ENCODE data around the gene BAIAP3.
"Not testable (repeated sequence)": the region's sequence is repeated elsewhere in the genome, so short reads cannot be mapped to it uniquely, and the experiment has no call there.

BAIAP3 gene

DNA sequence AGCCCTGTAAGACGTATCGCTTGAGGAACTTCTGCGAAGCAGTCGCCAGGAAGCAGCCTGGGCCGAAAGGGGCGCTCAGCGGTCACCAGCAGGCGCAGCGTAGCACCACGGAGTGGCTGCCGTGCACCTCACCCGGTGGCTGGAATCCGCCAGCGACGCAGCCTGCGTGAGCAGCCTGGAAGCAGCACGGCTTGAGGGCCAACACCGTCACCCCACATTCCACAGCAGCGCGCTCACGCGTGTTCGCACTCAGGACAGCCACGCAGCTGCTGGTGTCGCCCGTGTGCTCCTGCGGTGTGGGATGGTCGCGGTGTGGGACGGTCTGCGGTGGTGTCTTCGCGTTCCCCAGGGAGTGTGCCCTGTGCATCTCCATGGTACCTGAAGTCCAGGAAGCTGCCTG is 14.4 kb upstream of the BAIAP3 start:
- no peak for DNase-seq

DNA sequence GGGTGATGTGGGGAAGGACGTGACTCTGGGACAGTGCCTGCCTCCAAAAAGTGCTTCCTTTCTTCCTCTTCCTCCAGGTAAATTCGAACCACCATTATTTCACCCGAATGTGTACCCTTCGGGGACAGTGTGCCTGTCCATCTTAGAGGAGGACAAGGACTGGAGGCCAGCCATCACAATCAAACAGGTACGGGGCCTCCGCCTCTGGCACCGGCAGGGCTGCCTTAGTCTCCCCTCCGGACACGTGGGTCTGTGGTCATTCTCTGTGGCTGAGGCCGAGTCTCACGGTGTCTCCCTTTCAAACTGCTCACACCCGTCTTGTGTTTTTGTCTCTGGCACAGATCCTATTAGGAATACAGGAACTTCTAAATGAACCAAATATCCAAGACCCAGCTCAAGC is 13.3 kb upstream of the BAIAP3 start:
- no peak for DNase-seq

DNA sequence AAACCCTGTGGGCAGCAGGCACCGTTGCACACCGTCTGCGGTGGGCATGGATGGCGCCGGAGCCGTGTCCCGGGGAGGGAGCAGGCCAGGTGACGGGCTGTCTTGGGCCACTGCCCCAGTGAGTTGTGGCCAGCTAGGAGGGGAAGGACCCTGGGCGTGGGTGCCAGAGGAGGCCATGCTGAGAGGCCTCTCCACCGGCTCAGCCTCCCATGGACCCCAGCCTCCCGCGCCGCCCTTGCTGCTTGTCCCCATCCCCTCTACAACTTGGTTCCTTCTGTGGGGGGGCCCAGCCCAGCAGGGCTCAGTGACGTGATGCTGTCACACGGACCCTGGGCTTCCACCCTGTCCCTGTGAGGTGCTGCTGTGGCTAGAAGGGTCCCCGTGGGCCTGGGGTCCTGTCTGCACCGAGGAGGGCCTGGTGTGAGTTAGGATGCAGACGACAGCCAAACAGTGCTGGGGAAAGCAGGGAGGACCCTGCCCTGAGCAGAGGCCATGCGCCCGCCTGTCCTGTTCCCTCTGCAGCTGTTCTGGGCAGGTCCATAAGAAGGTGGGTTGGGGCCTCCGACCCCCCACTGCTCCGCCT is 12.7 kb upstream of the BAIAP3 start:
- DNase-seq: no peak

DNA sequence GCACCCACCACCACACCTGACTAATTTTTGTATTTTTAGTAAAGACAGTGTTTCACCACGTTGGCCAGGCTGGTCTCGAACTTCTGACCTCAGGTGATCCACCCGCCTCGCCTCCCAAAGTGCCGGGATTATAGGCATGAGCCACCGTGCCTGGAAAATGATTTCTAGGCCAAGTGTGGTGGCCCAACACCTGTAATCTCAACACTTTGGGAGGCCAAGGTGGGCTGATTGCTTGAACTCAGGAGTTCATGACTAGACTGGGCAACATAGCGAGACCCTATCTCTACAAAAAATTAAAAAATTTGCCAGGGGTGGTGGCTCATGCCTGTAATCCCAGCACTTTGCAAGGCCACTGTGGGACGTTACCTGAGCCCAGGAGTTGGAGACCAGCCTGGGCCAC is 11.0 kb upstream of the BAIAP3 start:
- DNase-seq: no peak

DNA sequence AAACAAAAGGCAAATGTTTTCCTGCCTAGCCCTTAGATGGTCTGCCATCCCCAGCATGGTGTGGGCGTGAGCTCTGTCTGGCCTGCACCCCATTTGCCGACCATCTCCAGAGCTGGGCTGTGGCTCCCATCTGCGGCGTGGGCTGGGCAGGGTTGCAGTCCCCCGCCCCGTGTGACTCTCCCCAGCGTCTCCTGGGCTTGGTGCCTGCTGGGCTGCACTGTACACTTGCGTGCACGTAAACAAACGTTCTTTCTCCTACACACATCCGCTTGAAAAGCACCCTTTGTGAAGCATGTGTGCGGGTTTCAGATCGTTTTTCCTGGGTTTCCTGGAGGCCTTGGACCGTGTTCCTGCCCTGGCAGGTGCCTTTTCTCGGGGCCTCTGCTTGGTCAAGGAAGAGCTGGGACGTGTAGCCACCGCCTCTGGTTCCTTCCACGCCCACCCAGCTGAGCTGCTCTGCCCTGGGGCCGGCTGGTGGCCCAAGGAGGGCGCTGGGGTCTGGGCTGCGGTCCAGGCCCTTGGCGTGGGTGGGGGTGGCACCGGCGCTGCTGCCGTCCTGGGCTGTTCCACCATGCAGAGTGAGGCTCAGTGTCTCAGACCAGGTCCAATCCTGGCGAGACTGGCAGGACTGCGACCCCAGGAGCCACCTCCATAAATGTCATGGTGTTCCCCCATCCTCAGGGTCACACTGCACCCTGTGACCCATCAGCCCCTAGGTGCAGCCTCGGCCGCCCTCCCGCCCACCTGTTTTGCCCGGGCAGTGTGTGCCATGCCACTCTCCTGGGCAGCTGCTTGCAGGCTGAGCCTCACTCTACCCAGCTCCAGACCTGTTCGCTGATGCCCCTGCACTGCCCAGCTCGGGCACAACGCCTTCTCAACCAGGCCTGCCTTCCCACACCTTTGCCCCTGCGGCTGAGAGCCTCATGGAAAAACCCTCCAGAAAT is 9.9 kb upstream of the BAIAP3 start:
- no peak for DNase-seq

DNA sequence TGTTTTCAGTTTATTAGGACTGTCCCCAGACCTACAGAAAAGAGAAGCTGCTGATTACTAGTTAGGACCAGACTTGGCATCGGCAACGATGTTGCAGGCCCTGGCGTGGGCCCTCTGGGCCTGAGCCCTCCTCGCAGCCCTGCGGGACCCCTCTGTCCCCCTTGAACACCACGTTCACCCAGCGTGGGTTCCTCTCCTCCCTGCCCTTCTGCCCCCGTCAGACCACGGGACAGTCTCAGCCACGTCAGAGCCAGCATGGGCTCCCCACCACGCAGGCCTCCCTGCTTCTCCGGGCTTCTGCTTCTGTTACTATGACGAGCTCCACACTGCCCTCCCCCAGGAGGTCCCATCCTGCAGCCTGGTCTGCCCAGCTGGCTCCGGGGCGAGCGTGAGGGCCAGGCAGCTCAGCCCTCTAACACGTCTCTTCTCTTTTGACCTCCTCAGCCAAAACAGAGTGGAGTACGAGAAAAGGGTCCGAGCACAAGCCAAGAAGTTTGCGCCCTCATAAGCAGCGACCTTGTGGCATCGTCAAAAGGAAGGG is 9.1 kb upstream of the BAIAP3 start:
- no peak for DNase-seq

DNA sequence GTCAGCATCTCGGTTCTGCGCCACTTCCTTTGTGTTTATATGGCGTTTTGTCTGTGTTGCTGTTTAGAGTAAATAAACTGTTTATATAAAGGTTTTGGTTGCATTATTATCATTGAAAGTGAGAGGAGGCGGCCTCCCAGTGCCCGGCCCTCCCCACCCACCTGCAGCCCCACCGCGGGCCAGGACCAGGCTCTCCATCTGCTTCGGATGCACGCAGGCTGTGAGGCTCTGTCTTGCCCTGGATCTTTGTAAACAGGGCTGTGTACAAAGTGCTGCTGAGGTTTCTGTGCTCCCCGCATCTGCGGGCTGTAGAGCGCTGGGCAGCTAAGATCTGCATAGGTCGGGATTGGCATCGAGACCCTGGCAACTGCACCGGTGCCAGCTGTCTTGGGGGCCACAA is 8.2 kb upstream of the BAIAP3 start:
- DNase-seq: no peak

DNA sequence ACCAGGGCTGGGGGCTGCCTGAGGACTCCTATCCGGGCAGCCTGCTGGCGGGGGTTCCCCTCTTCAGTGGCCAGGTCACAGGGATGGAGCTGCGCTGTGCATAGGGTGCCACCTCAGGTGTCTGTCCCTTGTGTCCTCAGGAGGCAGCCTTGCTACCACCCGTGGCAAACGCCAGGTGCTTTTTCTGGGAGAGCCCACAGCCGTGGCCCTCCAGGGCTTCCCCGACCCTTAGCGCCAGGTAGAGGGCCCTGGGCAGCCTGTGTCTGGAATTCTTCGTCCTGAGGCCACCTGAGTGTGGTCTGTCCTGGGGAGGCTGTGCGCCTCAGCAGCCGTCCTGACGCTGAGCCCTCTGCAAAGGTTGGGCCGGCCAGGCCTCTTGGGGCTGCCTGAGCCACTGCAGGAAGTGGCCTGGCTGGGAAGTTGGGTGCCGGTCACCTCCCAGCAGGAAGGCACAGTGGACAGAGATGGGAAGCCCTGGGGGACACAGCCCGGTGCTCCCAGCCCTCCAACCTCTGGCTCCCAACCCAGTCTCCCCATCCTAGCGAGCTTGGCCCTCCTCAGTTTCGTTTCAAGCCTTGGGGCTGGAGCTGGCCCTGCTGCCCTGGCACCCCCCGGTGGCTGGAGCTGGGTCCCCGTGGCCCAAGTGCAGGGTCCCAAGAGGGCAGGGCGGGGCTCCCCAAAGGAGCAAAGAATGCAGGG is 7.6 kb upstream of the BAIAP3 start:
- no peak for DNase-seq

DNA sequence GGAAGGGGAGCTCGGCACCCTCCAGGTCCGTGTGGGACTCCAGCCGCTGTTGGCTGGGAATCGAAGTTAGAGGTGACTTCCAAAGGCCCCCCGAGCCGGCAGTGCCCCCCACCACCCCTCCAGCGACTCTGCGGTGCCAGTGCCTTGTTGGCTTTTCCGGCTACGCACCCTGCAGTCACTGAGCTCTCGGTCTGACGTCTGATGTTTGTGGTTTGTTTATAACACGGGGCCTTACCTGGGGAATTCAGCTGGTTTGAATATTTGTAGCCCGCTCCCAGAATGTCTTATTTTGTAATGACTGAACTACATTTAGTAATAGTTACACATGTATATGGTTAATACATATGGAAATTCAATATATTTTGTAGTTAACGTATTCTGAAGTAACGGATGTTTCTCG is 7.1 kb upstream of the BAIAP3 start:
- no peak for DNase-seq

DNA sequence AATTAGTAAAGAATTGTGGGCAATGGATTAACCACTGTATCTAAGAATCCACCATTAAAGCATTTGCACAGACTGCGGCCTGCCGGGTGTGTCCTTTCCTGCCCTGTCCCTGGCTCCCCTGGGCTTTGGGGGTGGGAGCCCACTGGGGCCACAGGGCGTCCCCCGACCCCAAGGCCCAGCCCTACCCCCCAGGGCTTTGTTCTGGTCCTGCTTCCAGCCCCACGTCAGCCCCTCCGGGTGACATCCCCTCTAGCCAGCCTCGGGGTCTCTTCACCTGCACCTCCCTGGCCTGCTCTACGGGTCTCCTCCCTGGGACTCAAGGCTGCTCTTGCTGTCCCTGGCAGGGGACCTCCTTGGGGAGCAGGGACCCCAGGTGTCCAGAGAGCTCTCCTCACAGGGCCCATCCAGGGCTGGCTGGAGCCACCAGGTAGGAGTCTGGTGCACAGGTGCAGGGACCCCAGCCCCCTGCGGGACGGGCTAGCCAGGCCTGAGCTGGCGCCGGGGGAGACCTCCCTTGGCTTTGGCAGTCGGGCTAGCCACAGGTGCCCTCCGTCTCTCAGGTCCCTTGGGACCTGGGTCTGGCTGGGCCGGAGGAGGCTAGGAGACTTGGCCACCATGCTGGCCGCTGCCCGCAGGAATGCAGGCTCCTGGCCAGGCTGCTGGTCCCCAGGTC is 6.4 kb upstream of the BAIAP3 start:
- DNase-seq: no peak

DNA sequence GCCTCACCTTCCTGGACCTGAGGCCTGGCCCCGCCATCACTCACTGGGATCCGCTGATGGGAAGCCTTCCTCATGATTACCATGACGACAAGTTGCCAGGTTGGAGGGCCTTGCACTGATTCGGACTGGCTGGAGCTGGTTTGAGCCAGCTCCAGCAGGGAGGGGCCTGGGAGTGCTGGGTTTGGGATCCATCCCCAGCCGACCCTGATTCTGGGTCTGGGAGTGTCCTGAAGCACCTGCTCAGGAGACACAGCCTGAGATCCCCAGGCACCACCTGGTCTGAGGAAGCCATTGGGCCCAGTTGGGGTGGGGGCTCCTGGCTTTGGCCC is 5.9 kb upstream of the BAIAP3 start:
- DNase-seq: no peak

DNA sequence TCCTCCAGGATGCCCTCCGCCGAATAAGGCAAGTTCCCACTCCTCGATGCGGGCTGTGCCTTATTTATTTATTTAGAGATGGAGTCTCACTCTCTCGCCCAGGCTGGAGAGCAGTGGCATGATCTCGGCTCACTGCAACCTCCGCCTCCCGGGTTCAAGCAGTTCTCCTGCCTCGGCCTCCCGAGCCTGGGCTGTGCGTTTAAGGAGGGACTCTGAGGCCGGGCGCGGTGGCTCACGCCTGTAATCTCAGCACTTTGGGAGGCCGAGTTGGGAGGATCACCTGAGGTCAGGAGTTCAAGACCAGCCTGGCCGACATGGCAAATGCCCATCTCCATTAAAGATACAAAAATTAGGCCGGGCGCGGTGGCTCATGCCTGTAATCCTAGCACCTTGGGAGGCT is 5.3 kb upstream of the BAIAP3 start:
- DNase-seq: not testable (repeated sequence)

DNA sequence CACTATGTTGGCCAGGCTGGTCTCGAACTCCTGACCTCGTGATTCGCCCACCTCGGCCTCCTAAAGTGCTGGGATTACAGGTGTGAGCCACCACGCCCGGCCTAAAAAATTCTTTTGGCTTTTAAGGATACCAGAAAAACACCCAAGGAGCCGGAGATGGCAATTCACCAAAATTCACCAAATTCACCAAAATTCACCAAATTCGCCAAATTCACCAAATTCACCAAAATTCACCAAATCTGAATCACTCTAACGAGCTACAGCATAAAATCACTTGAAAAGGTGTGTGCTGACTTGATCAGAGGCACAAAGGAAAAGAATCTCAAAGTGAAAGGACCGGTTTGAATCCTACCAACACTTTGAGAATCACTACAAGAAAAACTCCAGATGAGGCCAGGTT is 4.5 kb upstream of the BAIAP3 start:
- not testable (repeated sequence) for DNase-seq

DNA sequence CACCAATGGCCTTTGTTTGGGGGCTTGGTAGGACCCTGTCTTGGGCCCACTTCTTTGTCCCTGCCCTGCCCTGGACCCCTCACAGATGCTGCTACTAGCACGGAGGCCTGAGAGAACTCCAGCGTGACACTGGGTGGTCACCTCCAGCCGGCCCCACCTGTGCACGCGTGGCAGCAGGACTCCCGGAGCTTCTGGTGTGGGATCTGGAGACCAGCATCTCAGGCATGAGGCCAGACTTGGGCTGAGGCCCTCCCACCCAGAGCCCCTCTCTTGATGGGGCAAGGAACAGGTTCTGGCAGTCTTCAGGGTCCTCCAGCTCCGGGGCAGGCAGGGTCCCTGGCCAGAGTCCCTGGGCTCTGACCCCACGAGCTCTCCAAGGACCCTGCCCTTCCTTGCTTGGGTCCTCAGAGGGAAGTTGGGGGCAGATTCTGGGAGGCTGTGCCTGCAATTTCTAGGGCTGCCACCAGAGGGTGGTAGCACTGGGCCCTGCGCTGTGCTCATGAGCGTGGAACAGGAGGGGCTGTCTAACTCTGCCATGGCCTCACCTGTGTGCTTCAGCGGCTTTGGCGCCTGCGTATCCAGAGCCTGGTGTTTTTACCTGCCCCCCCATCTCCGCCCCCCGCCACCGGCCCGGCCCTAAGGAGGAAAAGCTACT is 3.1 kb upstream of the BAIAP3 start:
- no peak for DNase-seq

DNA sequence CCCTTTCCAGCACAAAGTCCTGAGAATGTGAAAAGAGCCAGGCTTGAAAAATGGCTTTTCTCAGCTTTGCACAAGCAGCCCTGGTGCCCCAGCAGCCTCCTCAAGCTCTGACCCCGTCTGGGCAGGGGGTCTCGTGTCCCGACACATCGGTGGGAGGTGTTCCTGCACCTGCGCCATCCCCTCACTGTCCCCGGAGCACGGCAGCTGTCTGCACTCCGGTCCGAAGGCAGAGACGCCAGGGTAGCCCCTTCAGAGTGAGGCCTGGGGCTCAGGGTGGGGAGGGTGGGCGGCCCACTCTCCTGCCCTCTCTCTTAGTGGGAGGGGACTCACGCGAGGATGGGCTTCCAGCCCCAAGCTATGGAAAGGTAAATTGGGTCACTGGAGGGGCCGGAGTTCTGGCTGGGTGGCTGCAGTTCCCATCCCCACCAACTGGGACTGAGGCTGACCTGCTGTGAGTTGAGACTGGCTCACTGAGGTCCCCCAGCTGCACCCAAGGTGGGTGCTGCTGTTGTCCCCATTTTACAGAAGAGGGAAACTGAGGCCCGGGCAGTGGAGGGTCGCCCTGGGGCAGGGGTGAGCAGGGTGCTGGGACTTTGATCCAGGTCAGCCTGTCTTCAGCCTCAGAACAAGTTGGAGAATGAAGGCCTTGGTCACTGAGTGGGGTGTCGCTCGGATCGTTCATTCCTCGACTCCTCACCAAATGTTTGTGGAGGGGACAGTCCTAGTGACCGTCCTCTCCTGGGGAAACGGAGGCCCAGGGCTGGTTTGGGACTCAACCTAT is 2.3 kb upstream of the BAIAP3 start:
- no peak for DNase-seq

DNA sequence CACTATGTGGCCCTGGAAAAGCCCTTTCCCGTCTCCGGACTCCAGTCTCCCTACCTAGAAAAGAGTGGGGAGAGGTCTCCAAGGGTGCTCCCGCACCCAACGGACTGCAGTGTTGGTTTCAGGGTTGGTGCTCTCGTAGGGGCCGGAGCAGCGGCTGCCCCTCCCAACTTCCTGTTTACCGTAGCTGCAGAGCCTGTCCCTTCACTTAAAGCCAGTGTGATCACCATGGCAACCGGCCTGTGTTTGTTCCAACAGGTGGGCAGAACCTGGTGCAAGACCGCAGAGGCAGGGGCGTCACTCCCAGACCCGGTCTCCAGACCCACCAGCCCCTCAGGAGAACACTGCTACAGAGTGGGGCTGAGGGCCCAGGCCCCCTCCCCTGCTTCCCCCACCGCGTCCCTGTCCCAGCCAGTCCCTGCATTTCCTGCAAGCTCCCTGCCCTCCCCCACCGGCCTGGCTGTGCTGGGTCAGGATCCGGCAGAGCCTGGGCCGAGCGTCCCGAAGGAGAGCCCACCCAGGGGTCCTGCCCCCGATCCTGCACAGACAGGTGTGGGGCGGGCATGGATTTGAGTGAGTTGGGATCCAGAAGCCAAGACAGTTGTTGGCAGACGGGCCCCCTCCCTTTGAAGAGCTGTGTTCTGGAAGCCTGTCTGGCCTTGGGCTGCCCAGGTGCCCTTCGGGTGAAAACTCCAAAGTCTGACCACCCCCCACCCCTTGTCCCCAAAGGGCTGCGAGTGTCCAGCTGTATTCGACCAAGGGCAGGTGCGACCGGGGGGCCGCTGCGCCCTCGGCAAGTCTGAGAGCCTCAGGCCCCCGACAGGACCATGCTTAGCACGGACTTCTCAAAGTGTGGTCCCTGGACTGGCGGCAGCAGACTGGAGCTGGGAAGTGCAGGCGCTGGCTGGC is 1.5 kb upstream of the BAIAP3 start:
- DNase-seq: peak; percentile 67

DNA sequence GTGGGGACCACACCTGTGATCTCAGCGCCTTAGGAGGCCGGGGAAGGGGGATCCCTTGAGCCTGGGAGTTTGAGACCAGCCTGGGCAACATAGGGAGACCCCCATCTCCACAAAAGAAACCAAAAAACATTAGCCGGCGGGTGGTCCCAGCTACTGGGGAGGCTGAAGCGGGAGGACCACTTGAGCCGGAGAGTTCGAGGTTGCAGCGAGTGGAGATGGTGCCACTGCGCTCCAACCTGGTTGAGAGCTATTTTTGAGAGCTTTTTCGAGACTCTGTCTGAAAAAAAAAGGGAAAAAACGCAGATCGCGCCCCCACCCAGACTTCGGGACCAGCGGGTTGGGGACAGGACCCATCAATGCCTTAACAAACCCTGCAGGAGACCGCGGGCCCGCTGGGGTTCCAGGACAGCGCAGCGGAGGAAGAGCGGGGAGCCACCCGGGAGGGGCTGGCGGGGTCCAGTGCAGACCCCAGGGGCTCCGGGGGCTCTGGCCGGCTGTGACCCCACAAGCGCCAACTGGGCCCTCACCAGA is 762 bp upstream of the BAIAP3 start:
- no peak for DNase-seq

DNA sequence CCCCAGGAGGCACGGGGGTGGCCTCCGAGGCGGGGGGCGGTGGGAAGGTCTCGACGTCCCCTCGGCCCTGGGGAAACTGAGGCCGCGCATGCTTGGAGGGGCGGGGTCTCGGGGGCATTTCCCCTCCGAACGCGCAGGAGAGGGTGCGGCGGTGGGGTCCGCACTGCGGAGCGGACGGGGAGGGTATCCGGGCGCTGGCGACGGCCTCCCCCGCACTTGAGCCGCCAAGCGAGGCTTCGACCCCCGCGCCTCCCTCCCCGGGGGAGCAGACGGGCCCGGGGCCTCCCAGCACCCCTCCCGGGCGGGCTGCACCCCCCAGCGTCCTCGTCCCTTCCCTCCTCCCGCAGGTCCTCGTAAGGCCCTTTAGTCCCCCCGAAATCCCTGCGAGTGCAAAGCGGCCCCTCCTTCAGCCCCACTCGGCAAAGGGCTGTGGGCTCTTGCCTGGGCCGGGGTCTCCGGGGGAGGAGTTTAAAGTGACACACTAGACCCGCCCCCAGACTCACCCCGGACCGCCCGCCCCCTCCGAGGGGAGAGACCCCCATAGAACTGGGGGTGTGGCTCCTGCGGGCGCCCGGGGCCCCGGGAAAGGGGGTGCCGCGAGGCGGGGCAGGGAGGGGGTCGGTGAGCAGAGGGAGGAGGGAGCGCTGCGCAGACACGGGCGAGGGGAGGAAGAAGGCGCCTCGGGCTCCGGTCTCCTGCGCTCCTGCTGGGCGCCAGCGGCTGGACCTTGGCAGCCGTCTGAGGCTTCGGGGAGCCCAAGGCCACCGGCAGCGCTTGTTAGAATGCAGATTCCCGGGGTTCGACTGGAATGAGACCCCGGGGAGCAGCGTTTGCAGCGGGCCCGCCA is 632 bp downstream of the BAIAP3 start:
- DNase-seq: no peak

DNA sequence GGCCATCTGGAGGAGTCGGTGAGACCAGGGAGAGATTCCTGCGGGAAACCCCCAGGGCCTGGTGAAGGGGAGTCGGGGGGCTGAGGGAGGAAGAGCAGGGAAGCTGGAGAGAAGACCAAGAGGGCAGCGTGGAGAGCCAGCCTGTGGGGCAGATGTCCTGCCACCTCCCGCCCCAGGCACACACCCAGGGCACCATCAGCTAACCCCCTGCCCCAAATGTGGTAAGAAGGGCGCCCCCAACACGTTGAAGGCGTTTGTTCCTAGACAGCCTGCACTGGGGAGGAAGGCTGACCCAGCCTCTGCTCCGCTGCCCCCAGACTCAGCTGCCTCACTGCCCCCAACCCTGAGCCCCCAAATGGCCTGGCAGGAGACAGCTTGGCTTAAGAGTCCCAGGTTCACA is 1.3 kb downstream of the BAIAP3 start:
- no peak for DNase-seq

Measured in NCI-H510A (cell line).